Mucosa of descending colon (tissue), 3 donors: ENCODE data around the gene MMS22L. TPM values are rescaled to one million over a fixed set of nuclear protein-coding genes. Genes with fewer than 3 reads are reported as not detected.
A peak's percentile ranks its signal among the peaks of the same experiment; 100 is the strongest.

ENCODE experiments used
- ATAC-seq: fragments of 200-7000 bp; cut with Tn5 transposase; one replicate; pipeline ENCODE4 v1.9.1; 2020; ENCODE audit warnings: mild to moderate bottlenecking, moderate library complexity
- DNase-seq, 3 donors: peaks; one replicate each; pipeline ENCODE4 v3.0.0-alpha.2; 2020
- H3K36me3 ChIP-seq: fragments of 200-600 bp; one replicate; pipeline ENCODE4 v1.8.0; 2021; ENCODE audit warnings: low read depth, mild to moderate bottlenecking
- H3K4me1 ChIP-seq: fragments of 200-600 bp; one replicate; pipeline ENCODE4 v1.8.0; 2021; ENCODE audit warnings: low read depth, mild to moderate bottlenecking
- H3K4me3 ChIP-seq: fragments of 200-600 bp; one replicate; pipeline ENCODE4 v1.8.0; 2021; ENCODE audit warnings: mild to moderate bottlenecking
- H3K9me3 ChIP-seq: fragments of 200-600 bp; one replicate; pipeline ENCODE4 v1.8.0; 2021; ENCODE audit warnings: mild to moderate bottlenecking
- CTCF ChIP-seq: fragments of 200-600 bp; IDR thresholded peaks from one replicate; pipeline ENCODE4 v1.8.0; 2022; ENCODE audit warnings: antibody characterized with exemption, mild to moderate bottlenecking
- intact Hi-C, 2 donors: fragments of 100-400 bp; cut with DNase I in 1 of 2; cut with micrococcal nuclease in 1 of 2; formaldehyde crosslinking; loops; one replicate each; pipeline versions ENCODE4 v1.11.0 to v1.11.1; 2022; cut with DNase I, micrococcal nuclease
- total RNA-seq, 3 donors: library from RNA; stranded (reverse); fragmentation: NEBNext Ultra II Directional in 2 of 3; extraction: Animal tissue kit (Norgen Biotek cat#: 25700) in 2 of 3; gene quantifications; one replicate each; pipeline versions ENCODE4 v1.2.1 to v1.2.4, GENCODE V29; 2021 to 2023
- donor health status: DM: no; HTN: no; CAD: no; lungs with moderate emphysema.
- donor health status: DM: no; HTN: no; CAD: no.
- donor health status: DM: no; HTN: yes; CAD: no.

The MMS22L gene
- total RNA-seq, 3 donors from 2014 or later = 9.2 to 10.5 (median 9.5) TPM

GRCh38 chr6:97203343-97203742 lies 79.7 kb downstream of the MMS22L start:
- ATAC-seq = no peak
- Histone ChIP-seq H3K36me3 (no peaks in the 10 kb centered on the region), H3K9me3 (no peaks in the 10 kb centered on the region), H3K4me1 (no peaks in the 10 kb centered on the region), H3K4me3 (no peak overlapping the region)
- no peak for DNase-seq
- no peak for TF ChIP-seq CTCF
- intact Hi-C loops = no loop called here

DNA sequence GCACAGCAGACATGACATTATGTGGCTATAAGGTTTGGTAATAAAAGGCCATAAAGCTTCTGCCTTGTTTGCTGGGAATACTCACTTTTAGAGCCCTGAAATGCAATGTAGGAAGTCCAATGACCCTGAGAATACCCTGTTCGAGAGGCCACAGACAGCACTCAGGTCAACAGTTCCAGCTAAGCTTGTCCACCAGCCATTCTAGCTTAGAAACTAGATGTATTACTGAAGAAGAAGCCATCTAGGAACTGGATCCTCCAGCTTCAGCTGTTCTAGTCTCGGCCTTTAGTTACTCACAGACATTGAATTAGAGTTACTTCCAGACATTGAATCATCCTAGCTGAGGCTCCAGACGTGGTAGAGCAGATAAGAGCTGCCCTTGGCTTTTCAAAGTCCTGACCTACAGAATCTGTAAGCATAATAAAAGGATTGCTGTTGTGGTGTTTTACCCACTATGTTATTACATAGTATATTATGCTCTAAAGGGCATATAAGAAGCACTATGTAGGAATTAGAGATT lies 84.9 kb downstream of the MMS22L start:
- DNase-seq (no peak), ATAC-seq (no peak)
- TF ChIP-seq CTCF = no peak
- no peaks in the 10 kb centered on the region for H3K36me3 ChIP-seq
- no peaks in the 10 kb centered on the region for H3K9me3 ChIP-seq
- H3K4me1 ChIP-seq = no peaks in the 10 kb centered on the region
- H3K4me3 ChIP-seq = no peak overlapping the region
- intact Hi-C loops = no loop called here

DNA sequence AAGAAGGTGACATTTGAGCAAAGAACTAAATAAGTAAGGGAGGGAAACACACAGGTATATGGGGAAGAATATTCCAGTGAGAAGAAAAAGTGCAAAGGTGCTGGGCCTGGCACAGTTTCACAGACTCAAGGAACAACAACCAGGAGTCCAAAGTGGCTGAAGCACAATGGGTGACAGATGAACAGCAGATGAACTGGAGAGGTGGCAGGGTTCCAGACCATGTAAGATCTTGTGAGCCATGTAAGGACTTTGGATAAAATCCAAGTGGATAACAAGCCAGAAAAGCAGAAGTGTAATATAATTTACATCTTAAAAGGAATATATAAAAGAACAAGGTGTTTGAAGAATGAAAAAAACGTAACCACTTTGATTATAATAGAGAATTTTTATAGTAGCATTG lies 87.9 kb downstream of the MMS22L start:
- Histone ChIP-seq H3K4me3 (no peak overlapping the region), H3K36me3 (no peaks in the 10 kb centered on the region), H3K9me3 (no peaks in the 10 kb centered on the region), H3K4me1 (no peaks in the 10 kb centered on the region)
- peak in 1 of 3 donors; percentile 31 for DNase-seq
- intact Hi-C loops = no loop called here
- no peak for TF ChIP-seq CTCF
- ATAC-seq = peak; percentile 28

DNA sequence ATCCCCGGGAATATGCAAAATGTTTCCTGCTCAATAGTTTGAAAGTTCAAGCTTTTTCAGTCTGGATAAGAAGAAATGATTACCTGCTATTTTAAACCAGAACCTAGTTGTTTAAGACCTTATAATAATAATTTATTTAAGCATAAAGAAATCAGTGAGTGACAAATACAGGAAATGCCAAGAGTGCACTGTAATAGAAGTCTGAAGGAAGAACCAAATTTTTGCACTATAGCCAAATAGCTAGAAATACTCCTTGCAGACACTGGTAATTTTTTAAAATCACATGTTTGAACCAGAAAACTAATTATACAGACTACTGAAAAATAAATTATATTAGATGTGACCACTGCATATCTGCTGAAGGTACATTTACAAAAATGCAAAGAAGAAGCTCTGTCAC lies 93.2 kb downstream of the MMS22L start:
- H3K4me1 ChIP-seq = no peaks in the 10 kb centered on the region
- no peaks in the 10 kb centered on the region for H3K9me3 ChIP-seq
- ATAC-seq = no peak
- TF ChIP-seq CTCF = no peak
- H3K36me3 ChIP-seq = no peaks in the 10 kb centered on the region
- DNase-seq = no peak
- intact Hi-C loops = loop anchor here in 1 of 2 donors (5.0 kb wide), 1 partner anchor 203 kb away; no protein-coding TSS in a partner anchor
- no peak overlapping the region for H3K4me3 ChIP-seq

DNA sequence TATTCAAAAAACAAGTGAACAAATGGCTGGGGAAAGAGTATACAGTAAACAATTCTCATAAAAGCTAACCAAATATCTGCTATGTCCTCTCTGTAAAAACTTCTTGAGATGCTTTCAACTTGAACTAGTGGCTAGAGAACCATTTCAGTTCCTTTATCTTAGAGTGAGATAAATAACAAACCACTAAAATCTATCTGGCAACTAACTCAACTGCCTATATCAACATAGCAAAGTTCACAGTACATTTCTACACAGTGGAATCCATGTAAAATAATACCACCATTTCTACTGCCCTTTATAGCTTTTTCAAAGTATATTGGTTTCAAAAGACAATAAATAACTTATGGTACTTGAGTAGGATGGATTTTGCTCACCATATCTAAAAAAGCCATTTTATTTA lies 95.1 kb downstream of the MMS22L start:
- no peaks in the 10 kb centered on the region for H3K9me3 ChIP-seq
- H3K36me3 ChIP-seq = no peaks in the 10 kb centered on the region
- H3K4me3 ChIP-seq = no peak overlapping the region
- DNase-seq (no peak), ATAC-seq (no peak)
- no peaks in the 10 kb centered on the region for H3K4me1 ChIP-seq
- TF ChIP-seq CTCF = no peak
- intact Hi-C loops = loop anchor here in 1 of 2 donors (5.0 kb wide), 1 partner anchor 204 kb away; no protein-coding TSS in a partner anchor
